Measurements from ENCODE around the gene PLEKHM2.
A peak's percentile ranks its signal among the peaks of the same experiment; 100 is the strongest.
"Not testable (repeated sequence)": the region's sequence is repeated elsewhere in the genome, so short reads cannot be mapped to it uniquely, and the experiment has no call there.

PLEKHM2 gene, protein sequence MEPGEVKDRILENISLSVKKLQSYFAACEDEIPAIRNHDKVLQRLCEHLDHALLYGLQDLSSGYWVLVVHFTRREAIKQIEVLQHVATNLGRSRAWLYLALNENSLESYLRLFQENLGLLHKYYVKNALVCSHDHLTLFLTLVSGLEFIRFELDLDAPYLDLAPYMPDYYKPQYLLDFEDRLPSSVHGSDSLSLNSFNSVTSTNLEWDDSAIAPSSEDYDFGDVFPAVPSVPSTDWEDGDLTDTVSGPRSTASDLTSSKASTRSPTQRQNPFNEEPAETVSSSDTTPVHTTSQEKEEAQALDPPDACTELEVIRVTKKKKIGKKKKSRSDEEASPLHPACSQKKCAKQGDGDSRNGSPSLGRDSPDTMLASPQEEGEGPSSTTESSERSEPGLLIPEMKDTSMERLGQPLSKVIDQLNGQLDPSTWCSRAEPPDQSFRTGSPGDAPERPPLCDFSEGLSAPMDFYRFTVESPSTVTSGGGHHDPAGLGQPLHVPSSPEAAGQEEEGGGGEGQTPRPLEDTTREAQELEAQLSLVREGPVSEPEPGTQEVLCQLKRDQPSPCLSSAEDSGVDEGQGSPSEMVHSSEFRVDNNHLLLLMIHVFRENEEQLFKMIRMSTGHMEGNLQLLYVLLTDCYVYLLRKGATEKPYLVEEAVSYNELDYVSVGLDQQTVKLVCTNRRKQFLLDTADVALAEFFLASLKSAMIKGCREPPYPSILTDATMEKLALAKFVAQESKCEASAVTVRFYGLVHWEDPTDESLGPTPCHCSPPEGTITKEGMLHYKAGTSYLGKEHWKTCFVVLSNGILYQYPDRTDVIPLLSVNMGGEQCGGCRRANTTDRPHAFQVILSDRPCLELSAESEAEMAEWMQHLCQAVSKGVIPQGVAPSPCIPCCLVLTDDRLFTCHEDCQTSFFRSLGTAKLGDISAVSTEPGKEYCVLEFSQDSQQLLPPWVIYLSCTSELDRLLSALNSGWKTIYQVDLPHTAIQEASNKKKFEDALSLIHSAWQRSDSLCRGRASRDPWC

DNA sequence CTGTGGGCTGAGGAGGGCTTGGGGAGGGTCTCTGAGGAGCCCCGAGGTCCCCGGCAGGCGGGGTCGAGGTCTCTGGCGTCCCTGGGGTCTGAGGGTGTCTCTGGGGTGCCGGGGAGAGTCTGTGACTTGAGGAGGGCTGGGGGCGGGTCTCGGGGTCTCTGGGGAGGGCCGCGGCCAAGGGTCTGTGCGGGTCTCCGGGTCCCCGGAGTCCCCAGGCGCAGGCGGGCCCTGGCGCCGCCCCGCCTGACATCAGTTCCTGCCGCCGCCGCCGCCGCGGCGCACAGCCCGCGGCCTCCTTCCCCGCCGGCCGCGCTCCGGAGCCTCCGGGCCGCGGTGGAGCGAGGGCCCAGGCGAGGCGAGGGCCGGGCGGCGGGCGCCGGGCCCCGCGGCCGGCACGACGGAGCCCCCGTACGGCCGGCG lies at the start of gene PLEKHM2:
Gene PLEKHM2, plus strand, starts transcription at position 279 of the 420 bp plus-strand sequence. CDS start 239 bp downstream, outside the sequence.
- peak; percentile 46 for DNase-seq

DNA sequence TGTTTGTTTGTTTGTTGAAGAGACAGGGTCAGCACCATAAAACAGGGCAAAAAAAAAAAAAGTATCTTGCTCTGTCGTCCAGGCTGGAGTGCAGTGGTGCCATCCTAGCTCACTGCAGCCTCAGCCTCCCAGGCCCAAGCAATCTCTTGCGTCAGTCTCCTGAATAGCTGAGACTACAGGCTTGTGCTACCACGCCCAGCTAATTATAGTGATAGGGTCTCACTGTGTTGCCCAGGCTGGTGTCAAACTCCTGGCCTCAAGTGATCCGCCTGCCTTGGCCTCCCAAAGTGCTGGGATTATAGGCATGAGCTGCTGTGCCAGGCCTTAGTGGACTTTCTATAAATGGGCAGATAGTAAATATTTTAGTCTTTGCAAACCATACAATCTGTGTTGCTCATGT lies 47.7 kb upstream of the PLEKHM2 start:
- DNase-seq = no peak

DNA sequence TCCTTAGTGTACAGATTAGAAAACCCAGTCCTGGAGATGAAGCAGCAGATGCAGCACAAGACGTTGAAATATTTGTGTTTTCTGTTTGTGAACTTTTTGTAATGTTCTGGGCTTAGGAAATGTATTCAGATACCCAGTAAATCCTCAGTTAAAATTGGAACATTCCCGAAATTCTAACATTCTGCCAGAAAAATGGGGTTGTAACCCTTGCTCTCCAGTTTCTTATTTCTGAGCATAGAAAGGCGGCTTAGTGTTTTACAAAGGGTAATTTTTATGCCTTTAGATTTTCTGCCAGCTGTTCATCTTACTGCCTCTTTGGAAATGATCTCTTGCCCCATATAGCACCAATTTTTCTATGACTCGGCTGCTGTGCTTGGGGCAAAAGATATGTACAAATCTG lies 46.3 kb upstream of the PLEKHM2 start:
- no peak for DNase-seq

DNA sequence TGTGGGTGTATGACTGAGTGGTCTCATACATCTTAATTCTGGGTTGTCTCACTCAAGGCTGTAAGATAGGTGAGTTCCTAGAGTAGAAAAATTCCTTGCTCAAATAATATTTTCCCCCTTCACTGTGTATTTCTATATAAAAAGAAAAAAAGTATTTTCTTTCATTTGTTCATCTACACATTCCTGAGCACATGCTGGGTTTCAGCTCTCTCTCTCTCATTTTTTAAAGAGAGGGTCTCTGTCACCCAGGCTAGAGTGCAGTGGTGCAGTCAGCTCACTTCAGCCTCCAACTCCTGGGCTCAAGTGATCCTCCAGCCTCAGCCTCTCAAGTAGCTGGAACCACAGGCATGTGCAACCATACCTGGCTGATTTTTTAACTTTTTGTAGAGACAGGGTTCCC lies 44.9 kb upstream of the PLEKHM2 start:
- DNase-seq = no peak

DNA sequence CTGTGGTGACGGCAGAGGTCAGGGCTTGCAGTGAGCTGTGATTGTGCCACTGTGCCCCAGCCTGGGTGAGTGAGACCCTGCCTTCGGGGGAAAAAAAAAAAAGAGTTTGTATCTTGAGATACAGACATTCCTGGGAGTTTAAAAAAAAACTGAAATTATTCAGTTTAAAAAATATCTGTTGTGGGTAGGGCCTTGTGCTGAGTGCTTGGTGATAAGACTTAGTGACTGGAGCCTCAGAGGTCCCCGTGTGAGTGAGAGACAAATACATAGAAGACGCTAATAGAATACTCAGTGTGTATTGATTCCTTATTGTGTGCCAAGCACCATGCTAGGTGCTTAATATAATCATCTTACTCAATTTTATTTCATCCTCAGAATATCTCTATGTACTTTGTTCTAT lies 44.2 kb upstream of the PLEKHM2 start:
- DNase-seq = no peak

DNA sequence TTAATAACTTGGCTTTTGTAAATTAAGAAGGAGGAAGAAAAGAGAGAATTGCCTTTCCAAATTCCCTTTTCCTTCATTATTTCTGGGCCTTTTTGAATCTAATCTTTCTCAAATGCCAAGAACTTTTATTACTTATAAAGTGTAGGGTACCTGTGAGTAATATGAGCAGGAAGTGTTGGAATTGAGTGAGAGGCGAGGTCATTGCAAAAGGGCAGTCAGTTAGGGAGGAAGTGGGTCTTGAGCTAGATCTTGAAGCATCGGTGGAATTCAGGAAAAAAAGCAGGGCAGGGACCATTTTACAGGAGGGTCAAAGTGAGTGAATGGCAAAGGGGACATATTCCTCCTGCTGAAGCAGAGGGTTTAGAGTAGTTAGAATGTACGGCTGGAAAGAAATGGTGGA lies 43.5 kb upstream of the PLEKHM2 start:
- peak; percentile 35 for DNase-seq

DNA sequence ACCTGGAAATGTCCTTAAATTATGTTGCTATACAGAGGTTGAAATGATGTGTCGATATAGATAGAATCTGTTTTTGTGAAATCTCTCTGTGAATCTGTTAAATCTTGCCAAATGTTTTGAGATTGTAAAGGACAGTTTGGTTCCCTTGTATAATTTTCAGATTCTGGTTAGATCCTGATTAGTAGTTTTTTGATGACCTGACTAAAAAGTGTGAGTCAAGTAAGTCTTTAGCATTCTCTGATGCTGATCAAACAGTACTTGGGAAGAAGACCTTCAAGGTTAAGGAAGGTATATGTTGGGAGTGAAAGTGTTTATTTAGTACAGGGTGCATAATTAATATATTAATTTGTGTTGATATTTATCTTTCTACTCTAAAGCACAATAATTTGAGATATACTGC lies 34.2 kb upstream of the PLEKHM2 start:
- DNase-seq = no peak

DNA sequence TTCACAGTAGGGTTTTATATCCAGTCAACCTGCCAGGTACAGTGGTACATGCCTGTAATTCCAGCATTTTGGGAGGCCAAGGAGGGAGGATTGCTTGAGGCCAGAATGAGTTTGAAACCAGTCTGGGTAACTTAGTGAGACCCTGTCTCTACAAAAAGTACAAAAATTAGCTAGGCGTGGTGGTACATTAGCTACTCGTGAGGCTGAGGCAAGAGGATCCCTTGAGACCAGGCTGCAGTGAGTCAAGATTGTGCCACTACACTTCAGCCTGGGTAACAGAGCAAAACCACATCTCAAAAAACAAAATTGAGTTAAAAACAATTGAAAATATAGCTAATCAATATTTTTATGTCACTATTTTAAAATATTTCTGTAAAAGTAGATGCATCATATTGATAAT lies 33.7 kb upstream of the PLEKHM2 start:
- DNase-seq = no peak

DNA sequence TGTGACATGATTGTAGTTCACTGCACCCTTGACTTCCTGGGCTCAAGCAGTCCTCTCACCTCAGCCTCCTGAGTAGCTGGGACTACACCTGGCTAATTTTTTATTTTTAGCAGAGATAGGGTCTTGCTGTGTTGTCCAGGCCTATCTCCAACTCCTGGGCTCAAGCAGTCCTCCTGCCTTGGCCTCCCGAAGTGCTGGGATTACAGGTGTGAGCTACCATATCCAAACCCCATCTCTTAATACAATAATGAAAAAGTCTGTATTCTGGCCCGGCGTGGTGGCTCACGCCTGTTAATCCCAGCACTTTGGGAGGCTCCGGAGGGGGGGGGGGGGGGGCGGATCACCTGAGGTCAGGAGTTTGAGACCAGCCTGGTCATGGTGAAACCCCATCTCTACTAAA lies 32.0 kb upstream of the PLEKHM2 start:
- DNase-seq = not testable (repeated sequence)

DNA sequence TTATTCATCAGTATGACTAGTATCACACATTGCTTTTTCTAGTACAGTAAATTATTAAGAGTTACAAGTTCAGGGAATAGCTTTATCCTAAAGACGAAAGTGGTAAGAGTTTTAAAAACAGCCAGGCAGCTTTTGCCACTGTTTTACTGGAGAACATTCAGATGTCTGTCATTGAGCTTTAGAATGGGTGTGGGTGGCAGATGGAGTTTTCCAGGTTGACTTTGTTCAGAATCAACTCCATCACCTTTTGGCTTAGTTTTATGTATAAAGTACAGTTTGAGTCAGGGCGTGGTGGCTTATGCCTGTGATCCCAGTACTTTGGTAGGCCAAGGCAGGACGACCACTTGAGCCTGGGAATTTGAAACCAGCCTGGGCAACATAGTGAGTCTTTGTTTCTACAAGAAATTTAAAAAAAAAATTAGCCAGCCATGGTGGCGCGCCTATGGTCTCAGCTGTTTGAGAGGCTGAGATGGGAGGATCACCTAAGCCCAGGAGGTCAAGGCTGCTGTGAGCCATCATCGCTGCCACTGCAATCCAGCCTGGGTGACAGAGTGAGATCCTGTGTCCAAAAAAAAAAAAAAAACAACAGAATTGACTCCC lies 29.9 kb upstream of the PLEKHM2 start:
- DNase-seq = no peak

DNA sequence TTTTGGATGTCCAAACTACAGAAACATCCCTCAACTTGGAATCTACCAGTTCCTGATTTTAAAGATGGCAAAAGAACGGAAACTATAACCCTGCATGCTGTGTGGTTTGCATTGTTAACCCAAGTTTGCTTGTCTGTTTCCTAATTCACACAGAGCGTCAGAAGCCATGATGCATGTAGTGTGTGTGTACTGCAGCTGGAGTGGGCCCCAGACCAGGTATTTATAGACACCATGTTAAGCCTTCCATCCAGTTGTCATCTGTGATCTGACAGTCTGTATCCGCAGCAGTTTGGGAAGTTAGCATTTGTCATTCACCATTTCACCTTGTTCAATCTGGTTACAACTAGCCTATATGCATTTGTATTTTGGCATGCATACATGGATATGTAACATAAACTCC lies 27.7 kb upstream of the PLEKHM2 start:
- DNase-seq = no peak

DNA sequence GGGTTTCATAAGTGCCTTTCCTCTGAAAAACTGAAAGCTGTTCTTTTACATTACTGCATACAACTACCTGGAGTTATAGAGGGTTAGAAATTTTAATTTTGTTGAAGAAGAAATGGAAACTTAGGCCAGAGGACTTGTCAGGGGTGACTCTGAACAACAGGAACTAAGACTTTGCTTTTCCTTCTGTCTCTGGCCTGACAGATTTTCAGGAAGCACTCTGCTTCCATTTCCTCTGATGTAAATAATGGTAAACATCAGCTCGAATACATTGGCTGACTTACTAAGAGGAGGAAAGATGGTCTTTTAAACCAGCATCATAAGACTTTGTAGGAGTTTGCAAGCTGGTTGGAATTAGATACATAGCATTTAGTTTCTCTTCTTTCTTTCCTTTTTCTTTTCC lies 27.1 kb upstream of the PLEKHM2 start:
- no peak for DNase-seq

DNA sequence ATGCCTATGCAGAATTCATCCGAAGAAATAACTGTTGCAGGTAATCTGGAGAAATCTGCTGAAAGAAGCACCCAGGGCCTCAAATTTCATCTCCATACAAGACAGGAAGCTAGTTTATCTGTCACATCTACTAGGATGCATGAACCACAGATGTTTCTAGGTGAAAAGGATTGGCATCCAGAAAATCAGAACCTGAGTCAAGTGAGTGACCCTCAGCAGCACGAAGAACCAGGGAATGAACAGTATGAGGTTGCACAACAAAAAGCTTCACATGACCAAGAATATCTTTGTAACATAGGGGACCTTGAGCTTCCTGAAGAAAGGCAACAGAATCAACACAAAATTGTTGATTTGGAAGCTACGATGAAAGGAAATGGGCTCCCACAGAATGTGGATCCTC lies 24.0 kb upstream of the PLEKHM2 start:
- DNase-seq = no peak

DNA sequence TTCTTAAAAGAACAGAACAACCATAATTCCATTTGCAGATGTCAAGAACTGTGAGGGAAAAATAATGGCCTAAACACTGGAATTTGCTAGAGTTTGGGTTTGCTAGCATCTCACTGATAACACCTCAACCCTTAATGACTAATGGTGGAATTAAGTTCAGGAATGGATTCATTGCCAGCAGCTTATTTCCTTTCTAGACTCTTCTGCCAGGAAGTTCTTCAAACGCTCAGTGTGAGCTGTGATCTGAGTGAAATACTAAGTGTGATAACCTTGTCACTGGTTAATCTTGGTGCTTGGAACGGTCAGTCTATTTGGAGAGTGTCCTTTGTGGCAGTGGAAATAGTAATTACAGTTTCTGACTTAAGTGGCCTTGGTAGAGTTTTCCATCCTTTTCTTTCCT lies 21.6 kb upstream of the PLEKHM2 start:
- DNase-seq = no peak

DNA sequence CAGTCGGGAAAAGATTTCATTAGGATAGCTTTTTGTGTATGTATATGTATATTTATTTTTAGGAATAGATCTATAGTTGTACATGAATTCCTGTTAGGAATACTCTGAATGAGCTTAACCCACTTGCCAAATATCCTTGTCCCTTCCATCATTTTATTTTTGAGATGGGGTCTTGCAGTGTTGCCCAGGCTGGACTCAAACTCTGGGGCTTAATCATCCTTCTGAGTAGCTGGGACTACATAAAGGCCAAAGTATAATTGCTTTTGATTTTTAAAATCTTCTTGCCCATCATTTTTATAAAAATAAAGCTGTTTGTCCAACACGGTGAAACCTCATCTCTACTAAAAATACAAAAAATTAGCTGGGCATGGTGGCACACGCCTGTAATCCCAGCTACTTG lies 20.2 kb upstream of the PLEKHM2 start:
- no peak for DNase-seq

DNA sequence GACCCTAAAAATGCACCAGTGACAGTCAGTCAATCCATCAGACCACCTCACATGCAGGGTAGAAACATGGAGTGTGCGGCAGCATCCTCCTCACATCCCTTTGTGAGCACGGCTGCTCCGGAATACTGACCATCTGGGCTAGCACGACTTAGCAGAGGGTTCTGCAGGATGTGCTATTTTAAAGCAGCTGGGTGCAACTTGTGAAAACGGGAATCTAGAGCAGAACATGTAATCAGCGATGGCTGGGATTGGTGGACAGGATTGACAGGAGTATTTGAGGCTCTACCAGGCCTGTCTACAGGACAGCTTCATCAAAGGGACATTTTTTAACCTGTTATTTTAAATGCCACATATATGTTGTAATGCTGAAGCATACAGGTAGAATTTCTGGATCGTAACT lies 16.8 kb upstream of the PLEKHM2 start:
- no peak for DNase-seq

DNA sequence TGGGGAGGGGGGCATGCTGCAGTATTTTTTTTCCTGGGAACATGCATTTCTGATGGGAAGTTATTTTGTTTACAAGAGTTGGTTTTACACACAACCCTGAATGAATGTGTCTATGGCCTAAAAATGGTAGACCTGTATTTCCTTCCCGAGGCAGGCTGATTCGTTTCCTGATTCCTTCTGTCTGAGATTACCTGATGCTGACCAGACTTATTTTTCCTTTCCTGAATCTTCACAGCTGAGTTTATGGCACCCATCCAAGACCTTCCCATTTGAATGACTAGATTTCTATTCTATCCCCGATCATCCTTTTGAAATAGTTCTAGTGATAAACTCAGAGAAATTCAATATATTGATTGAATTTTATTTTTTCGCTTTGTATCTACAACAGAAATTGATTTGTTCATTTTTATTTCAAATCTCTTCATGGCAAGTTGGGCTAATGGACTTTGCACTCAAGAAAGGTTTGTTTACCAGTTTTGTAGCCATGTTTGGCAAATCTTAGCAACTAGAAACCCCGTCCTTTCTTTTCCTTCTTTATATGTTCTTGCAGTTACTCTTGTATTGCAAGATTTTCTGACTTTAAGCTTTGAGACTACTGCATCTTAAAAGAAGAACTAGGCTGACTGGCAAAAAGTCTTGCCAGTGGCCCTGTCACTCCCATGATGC lies 15.9 kb upstream of the PLEKHM2 start:
- no peak for DNase-seq

DNA sequence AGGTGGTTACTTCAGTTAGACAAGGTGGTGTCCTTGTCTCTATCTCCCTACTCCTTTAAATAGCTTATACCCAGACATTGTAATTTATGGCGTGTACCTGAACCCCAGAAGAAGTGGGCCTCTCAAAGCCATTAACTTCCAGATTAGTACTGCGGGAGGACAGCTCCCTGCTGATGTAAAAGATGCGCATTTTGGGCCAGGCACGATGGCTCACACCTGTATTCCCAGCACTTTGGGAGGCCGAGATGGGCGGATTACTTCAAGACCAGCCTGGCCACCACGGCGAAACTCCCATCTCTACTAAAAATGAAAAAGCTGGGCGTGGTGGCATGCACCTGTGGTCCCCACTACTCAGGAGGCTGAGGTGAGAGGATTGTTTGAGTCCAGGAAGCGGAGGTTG lies 15.0 kb upstream of the PLEKHM2 start:
- no peak for DNase-seq

DNA sequence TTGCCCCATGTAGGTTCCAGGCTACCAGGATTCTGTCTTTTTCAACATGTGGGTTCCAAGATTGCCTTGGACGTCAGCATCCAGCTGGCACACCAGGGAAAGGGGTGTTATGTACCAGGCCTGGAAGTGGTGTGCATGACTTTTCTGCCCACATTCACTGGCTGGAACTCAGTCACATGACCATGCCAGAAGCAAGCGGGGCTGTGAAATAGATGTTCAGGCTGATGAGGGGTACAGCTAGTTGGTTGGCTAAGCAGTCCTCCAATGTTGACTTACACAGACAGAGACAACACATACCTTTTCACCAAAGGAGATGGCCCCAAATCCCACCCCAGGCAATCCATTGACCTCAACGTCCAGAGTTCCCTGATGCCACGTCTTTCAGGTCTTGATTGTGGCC lies 14.3 kb upstream of the PLEKHM2 start:
- no peak for DNase-seq

DNA sequence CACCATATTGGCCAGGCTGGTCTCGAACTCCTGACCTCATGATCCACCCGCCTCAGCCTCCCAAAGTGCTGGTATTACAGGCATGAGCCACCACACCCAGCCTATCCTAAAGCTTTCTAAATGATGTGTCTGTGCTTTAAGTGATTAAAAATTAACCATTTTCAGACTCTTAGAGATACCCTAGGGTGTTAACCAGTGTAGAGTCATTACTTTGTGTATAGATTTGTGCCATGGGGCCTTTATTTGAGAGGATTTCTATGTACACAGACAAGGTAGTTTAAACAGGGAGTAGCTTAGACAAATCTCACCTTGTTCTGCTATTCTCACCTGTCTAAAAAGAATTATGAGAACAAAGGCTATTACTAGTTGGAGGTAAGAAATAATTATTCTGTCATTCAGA lies 12.7 kb upstream of the PLEKHM2 start:
- DNase-seq = no peak

DNA sequence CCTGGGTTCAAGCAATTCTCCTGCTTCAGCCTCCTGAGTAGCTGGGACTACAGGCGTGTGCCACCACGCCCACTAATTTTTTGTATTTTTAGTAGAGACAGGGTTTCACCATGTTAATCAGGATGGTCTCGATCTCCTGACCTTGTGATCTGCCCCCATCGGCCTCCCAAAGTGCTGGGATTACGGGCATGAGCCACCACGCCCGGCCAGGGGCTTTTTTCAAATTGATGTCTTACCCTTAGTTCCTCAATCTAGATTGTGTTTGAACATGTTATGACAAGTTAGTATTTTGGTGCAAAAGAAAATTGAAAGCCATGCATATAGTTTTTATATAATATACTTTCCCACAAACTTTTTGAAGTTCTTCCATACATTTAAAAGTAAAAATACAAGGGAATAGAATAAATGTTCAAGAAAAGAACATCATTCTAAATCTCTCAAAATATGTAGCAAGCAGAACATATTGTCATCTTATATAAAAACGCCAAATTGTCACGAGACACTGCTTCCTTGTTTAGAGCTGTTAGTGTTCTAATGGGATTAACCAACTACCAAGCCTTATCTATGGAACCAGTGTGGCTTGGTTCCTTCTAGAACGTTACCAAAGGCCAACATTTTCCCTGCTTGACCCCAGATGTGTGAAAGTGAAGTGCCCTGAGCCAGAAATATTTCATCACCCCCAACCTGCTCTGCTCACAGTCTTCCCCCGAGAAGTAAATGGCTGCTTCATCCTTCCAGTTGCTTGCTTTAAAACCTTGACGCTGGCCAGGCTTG lies 9.5 kb upstream of the PLEKHM2 start:
- no peak for DNase-seq

DNA sequence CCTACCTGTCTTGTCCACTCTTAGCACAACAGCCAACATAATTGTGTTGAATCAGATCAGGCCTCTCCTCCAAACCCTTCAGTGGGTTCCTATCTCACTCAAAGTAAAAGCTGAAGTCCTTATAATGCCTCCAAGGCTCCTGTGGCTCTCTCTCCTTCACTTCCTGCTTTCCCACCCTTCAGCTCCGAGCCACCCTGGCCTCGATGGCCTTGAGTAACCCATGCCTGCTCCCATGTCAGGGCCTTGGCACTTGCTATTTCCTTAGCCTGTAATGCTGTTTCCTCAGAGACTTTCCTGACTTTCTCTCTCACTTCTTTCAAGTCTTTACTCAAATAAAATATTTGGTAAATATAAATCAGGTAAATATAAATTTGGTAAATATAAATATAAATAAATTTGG lies 8.1 kb upstream of the PLEKHM2 start:
- DNase-seq = no peak

Data from EL (cell line).